ENCODE measurements around the gene ABHD17C. TPM values are rescaled to one million over a fixed set of nuclear protein-coding genes. Genes with fewer than 3 reads are reported as not detected.
A peak's percentile ranks its signal among the peaks of the same experiment; 100 is the strongest.

ABHD17C gene
- total and polyA plus RNA-seq, 2 donors from 2014 or later, result 18.8 to 20.6 TPM

DNA sequence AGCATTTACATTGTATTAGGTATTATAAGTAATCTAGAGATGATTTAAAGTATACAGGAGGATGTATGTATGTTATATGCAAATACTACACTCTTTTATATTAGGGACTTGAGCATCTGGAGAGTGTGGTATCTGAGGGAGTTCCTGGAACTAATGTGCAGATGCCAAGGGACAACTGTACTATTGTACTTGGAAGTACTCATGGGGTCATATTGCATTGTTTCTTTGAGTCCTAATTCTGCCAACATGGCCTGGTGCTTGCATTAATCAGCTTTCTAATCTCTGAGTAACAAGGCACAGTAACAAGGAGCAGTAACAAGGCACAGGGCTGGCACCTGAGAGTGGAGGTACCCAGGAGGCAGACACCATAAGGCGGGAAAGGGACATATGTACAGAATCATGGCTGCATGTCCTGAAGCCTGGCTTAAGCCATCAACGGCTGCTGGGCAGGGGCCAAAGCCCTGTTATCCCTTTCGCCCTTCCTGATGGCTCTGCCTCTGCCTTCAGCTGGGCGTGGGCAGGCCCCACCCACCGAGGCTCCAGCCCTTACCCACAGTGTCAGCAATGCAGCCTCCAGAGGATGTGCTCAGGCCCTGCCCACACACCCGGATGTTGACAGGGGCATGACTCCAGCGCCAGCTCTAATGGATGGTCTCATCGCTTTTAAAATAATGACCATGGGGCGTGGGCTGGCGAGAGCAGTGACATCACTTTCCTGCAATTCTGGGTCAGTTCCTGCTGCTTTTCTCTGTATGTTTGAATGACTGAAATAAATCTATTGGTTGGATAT lies 107.0 kb downstream of the ABHD17C start:
- Histone ChIP-seq H3K27ac (ENCODE audit: low read depth in 2 of 2, low read length in 2 of 2) (no peak overlapping the region), H3K9ac (ENCODE audit: low read length in 3 of 3) (no peak overlapping the region), H3K9me3 (ENCODE audit: control insufficient read depth in 2 of 3, insufficient read depth in 1 of 3, low read length in 3 of 3) (no peaks in the 10 kb centered on the region), H3K4me1 (ENCODE audit: control insufficient read depth in 2 of 3, insufficient read depth in 2 of 3, low read depth in 1 of 3, low read length in 3 of 3) (no peaks in the 10 kb centered on the region), H3K4me3 (ENCODE audit: low read length in 3 of 3) (no peak overlapping the region), H3K27me3 (ENCODE audit: control insufficient read depth, insufficient read depth, low read length) (no peaks in the 10 kb centered on the region), H3K36me3 (ENCODE audit: control insufficient read depth in 2 of 3, insufficient read depth in 3 of 3, low read length in 3 of 3) (no peaks in the 10 kb centered on the region)
- TF ChIP-seq CTCF (IDR thresholded peaks at IDR 0.05; ENCODE audit: borderline replicate concordance, extremely low read depth, insufficient read depth), result no peak
- DNase-seq (peak in 1 of 5 donors; percentile 74), FAIRE-seq (no peak)
- intact Hi-C loops (cut with DNase I), result no loop called here

DNA sequence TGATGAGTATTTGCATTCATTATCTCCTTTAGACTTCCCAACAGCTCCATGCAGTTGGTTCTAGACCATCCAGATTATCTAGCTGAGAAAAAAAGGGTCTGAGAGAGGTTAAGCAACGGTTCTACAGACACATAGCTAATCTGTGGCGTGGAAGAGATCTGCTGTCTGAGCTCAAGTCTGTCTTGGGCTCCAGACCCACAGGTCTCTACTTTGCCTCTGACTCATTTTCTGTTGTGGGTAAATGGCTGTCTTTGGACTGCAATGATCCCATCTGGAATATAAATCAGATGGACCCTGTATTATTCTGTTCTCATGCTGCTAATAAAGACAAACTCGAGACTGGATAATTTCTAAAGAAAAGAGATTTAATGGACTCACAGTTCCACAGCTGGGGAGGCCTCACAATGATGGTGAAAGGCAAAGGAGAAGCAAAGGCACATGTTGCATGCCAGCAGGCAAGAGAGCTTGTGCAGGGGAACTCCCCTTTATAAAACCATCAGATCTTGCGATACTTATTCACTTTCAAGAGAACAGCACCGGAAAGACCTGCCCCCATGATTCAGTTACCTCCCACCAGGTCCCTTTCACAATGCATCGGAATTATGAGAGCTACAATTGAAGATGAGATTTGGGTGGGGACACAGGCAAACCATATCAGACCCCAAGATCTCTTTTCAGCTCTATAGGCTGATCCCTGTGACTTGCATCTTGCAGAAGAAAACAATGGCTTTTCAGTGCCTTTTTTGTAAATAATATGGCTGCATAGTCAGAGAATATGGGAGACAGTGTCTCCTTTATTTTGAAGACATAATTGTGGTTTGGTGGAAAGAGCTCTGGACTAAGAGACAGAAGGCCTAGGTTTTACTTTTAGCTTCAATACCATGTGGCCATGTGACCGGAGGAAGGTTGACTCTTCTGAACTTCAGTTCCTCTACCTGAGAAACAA lies 108.7 kb downstream of the ABHD17C start:
- intact Hi-C loops (cut with DNase I), result no loop called here
- no peaks in the 10 kb centered on the region for H3K36me3 ChIP-seq (ENCODE audit: control insufficient read depth in 2 of 3, insufficient read depth in 3 of 3, low read length in 3 of 3)

DNA sequence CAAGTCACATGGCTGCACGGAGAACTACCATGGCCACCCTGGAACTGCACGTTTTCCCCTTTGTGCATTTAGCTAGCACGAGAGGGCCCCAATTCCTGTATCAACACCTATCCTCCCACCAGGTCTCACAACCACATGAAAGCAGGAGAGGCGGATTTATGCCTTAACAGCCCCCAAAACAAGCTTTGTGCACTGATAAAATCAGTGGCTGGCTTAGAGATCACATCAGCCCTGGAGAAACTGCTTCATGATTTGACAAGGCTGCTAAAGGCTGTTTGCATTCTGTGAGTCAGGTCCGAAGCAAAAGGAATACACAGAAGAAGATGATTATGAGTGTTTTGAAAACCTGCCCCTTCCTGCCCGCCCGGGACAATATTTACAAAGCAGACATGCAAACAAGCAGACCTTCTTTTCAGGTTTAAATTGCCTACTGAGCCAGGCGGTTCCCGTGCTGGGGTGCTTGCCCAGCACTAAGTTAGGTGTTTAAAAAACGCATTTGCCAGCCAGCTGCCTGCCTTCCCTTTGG lies 109.9 kb downstream of the ABHD17C start:
- no peak for FAIRE-seq
- Histone ChIP-seq H3K27ac (ENCODE audit: low read depth in 2 of 2, low read length in 2 of 2) (no peak overlapping the region), H3K4me3 (ENCODE audit: low read length in 3 of 3) (no peak overlapping the region), H3K27me3 (ENCODE audit: control insufficient read depth, insufficient read depth, low read length) (no peaks in the 10 kb centered on the region), H3K4me1 (ENCODE audit: control insufficient read depth in 2 of 3, insufficient read depth in 2 of 3, low read depth in 1 of 3, low read length in 3 of 3) (no peaks in the 10 kb centered on the region), H3K9ac (ENCODE audit: low read length in 3 of 3) (no peak overlapping the region), H3K9me3 (ENCODE audit: control insufficient read depth in 2 of 3, insufficient read depth in 1 of 3, low read length in 3 of 3) (no peaks in the 10 kb centered on the region), H3K36me3 (ENCODE audit: control insufficient read depth in 2 of 3, insufficient read depth in 3 of 3, low read length in 3 of 3) (no peaks in the 10 kb centered on the region)
- intact Hi-C loops (cut with DNase I), result no loop called here
- DNase-seq, result peak in 1 of 5 donors; percentile 3
- no peak for TF ChIP-seq CTCF (IDR thresholded peaks at IDR 0.05; ENCODE audit: borderline replicate concordance, extremely low read depth, insufficient read depth)

More for the DNA sequence above, 108.7 kb downstream of the ABHD17C start:
- no peak for FAIRE-seq
- H3K27ac ChIP-seq (ENCODE audit: low read depth in 2 of 2, low read length in 2 of 2), result no peak overlapping the region
- H3K4me3 ChIP-seq (ENCODE audit: low read length in 3 of 3), result no peak overlapping the region
- no peaks in the 10 kb centered on the region for H3K27me3 ChIP-seq (ENCODE audit: control insufficient read depth, insufficient read depth, low read length)
- no peak for TF ChIP-seq CTCF (IDR thresholded peaks at IDR 0.05; ENCODE audit: borderline replicate concordance, extremely low read depth, insufficient read depth)
- H3K9me3 ChIP-seq (ENCODE audit: control insufficient read depth in 2 of 3, insufficient read depth in 1 of 3, low read length in 3 of 3), result no peaks in the 10 kb centered on the region
- no peaks in the 10 kb centered on the region for H3K4me1 ChIP-seq (ENCODE audit: control insufficient read depth in 2 of 3, insufficient read depth in 2 of 3, low read depth in 1 of 3, low read length in 3 of 3)
- no peak for DNase-seq
- H3K9ac ChIP-seq (ENCODE audit: low read length in 3 of 3), result no peak overlapping the region

Other genes starting within 250 kb of the ABHD17C start
- gene CEMIP, start 84.1 kb downstream of the ABHD17C start, total RNA-seq, result 0.57 TPM
- gene CEMIP, start 84.1 kb downstream of the ABHD17C start, polyA plus RNA-seq (ENCODE audit: insufficient read depth, low read depth, low replicate concordance), result 0.11 TPM

Data from kidney (tissue), 14 donors.